Adipose tissue (tissue), 3 donors: ENCODE measurements around the gene LIPT1. TPM values are rescaled to one million over a fixed set of nuclear protein-coding genes. Genes with fewer than 3 reads are reported as not detected.
"Not testable (repeated sequence)": the region's sequence is repeated elsewhere in the genome, so short reads cannot be mapped to it uniquely, and the experiment has no call there.

Experiments used
- H3K27ac ChIP-seq: one replicate; pipeline ENCODE4 v1.5.1; 2013; ENCODE audit warnings: low read depth, low read length
- WGBS, 3 donors: extraction: QIAGEN DNeasy Blood & Tissue Kit; methylation state at CpG; one replicate each; pipeline ENCODE4 v1.1.7; 2013; 5-methylcytosine and 5-hydroxymethylcytosine counted together
- polyA plus RNA-seq, 3 donors: library from polyadenylated mRNA; stranded (reverse); fragments of 200-250 nt; gene quantifications; one replicate each; pipeline ENCODE4 v1.2.3, GENCODE V29; 2013
- donor health status: healthy with polysubstance abuse.
- donor health status: Bipolar disorder and iron deficiency.
- donor health status: healthy.

The LIPT1 gene
- 10 to 100 TPM in 1 of 3 donors, 1 to 10 TPM in 2; 4.3 to 10.9 (median 8.1) TPM for polyA plus RNA-seq

GRCh38 chr2:99154643-99155536 lies at the start of gene LIPT1, which contains the start of gene TSGA10:
Gene LIPT1, plus strand, starts transcription at chr2:99154967. Its CDS starts 6,991 bp downstream, at chr2:99161958.
Gene TSGA10, minus strand, starts transcription at chr2:99154942. Its CDS starts 45,503 bp downstream, at chr2:99109439.
- 0% methylated on average over 70 of the region's 70 CpGs for WGBS, 3 donors

GRCh38 chr2:99106913-99107312 lies 47.9 kb upstream of the LIPT1 start:
- H3K27ac ChIP-seq, result no peak overlapping the region
- 54 to 62% (median 55%) methylated on average over 2 of the region's 2 CpGs for WGBS, 3 donors

More at GRCh38 chr2:99154643-99155536, at the start of gene LIPT1, which contains the start of gene TSGA10:
- H3K27ac ChIP-seq, result peak within 1 kb of the TSS; percentile 11

- WGBS, 3 donors, result 75 to 89% (median 82%) methylated on average over 2 of the region's 2 CpGs
- no peak overlapping the region for H3K27ac ChIP-seq
These were observed 43.5 kb upstream of the LIPT1 start for GRCh38 chr2:99111236-99111635.

GRCh38 chr2:99111945-99112344 lies 42.8 kb upstream of the LIPT1 start:
- no peak overlapping the region for H3K27ac ChIP-seq
- 88 to 96% (median 93%) methylated on average over 1 of the region's 1 CpG for WGBS, 3 donors

- WGBS, 3 donors, result 62 to 89% (median 85%) methylated on average over 4 of the region's 4 CpGs
- H3K27ac ChIP-seq, result no peak overlapping the region
These were observed 42.1 kb upstream of the LIPT1 start for GRCh38 chr2:99112617-99113016.

GRCh38 chr2:99127981-99128380 lies 26.8 kb upstream of the LIPT1 start:
- no peak overlapping the region for H3K27ac ChIP-seq
- WGBS, 3 donors, result 62 to 84% (median 66%) methylated on average over 2 of the region's 2 CpGs

GRCh38 chr2:99135044-99135556 lies 19.7 kb upstream of the LIPT1 start:
- not testable (repeated sequence) for H3K27ac ChIP-seq
- 85 to 100% (median 87%) methylated on average over 2 of the region's 2 CpGs for WGBS, 3 donors

- WGBS, 3 donors, result 96 to 98% (median 97%) methylated on average over 4 of the region's 4 CpGs
- H3K27ac ChIP-seq, result no peak overlapping the region
These were observed 15.8 kb upstream of the LIPT1 start for GRCh38 chr2:99139003-99139402.

- 9 to 29% (median 23%) methylated on average over 17 of the region's 17 CpGs for WGBS, 3 donors
- no peak overlapping the region for H3K27ac ChIP-seq
These were observed 14.5 kb upstream of the LIPT1 start for GRCh38 chr2:99140056-99140859.

GRCh38 chr2:99140860-99141109 lies 14.0 kb upstream of the LIPT1 start:
- WGBS, 3 donors, result 0% methylated on average over 19 to 21 of the region's 21 CpGs

GRCh38 chr2:99141110-99142108 lies 13.4 kb upstream of the LIPT1 start, which contains the start of gene C2orf15:
Gene C2orf15, plus strand, starts transcription at chr2:99141707. Its CDS starts 8,852 bp downstream, at chr2:99150559.
- 0 to 1% (median 0%) methylated on average over 73 to 84 of the region's 84 CpGs for WGBS, 3 donors
- H3K27ac ChIP-seq, result no peak within 1 kb of the TSS

More at GRCh38 chr2:99140860-99141109, 14.0 kb upstream of the LIPT1 start:
- no peak overlapping the region for H3K27ac ChIP-seq

- H3K27ac ChIP-seq, result no peak overlapping the region
- 46 to 97% (median 60%) methylated on average over 1 of the region's 1 CpG for WGBS, 3 donors
These were observed 4.1 kb upstream of the LIPT1 start for GRCh38 chr2:99150706-99151105.

- H3K27ac ChIP-seq, result no peak overlapping the region
These were observed 2.4 kb upstream of the LIPT1 start for GRCh38 chr2:99152199-99152895.

GRCh38 chr2:99153921-99154604 lies 704 bp upstream of the LIPT1 start:
- 30 to 43% (median 43%) methylated on average over 12 of the region's 12 CpGs for WGBS, 3 donors
- H3K27ac ChIP-seq, result no peak overlapping the region

More at GRCh38 chr2:99152199-99152895, 2.4 kb upstream of the LIPT1 start:
- 85 to 88% (median 88%) methylated on average over 7 of the region's 7 CpGs for WGBS, 3 donors

GRCh38 chr2:99156891-99157290 lies 2.1 kb downstream of the LIPT1 start:
- no peak overlapping the region for H3K27ac ChIP-seq
- WGBS, 3 donors, result 55 to 73% (median 56%) methylated on average over 1 of the region's 1 CpG

GRCh38 chr2:99158599-99158998 lies 3.8 kb downstream of the LIPT1 start:
- 94 to 95% (median 94%) methylated on average over 5 of the region's 5 CpGs for WGBS, 3 donors

GRCh38 chr2:99159594-99159993 lies 4.8 kb downstream of the LIPT1 start:
- no peak overlapping the region for H3K27ac ChIP-seq
- 90 to 94% (median 91%) methylated on average over 4 of the region's 4 CpGs for WGBS, 3 donors

More at GRCh38 chr2:99158599-99158998, 3.8 kb downstream of the LIPT1 start:
- no peak overlapping the region for H3K27ac ChIP-seq
